ENCODE data around the gene ZNF484.
"Not testable (repeated sequence)": the region's sequence is repeated elsewhere in the genome, so short reads cannot be mapped to it uniquely, and the experiment has no call there.

ZNF484 gene

GRCh38 chr9:92853716-92854115 is 24.1 kb downstream of the ZNF484 start:
- TF ChIP-seq CTCF (IDR thresholded peaks at IDR 0.05; ENCODE audit: low read depth, low read length, missing control alignments) = no peak
- H3K4me3 ChIP-seq (ENCODE audit: low read depth, low read length) = no peak overlapping the region
- DNase-seq (ENCODE audit: low read depth) = no peak
- in situ Hi-C loops (cut with HindIII; ENCODE audit: low sequenced_read_pairs) = no loop called here

GRCh38 chr9:92850898-92851297 is 26.9 kb downstream of the ZNF484 start:
- H3K4me3 ChIP-seq (ENCODE audit: low read depth, low read length) = no peak overlapping the region
- TF ChIP-seq CTCF (IDR thresholded peaks at IDR 0.05; ENCODE audit: low read depth, low read length, missing control alignments) = no peak
- DNase-seq (ENCODE audit: low read depth) = no peak
- in situ Hi-C loops (cut with HindIII; ENCODE audit: low sequenced_read_pairs) = no loop called here

GRCh38 chr9:92848740-92849139 is 29.1 kb downstream of the ZNF484 start:
- in situ Hi-C loops (cut with HindIII; ENCODE audit: low sequenced_read_pairs); H3K4me3 ChIP-seq (ENCODE audit: low read depth, low read length); DNase-seq (ENCODE audit: low read depth): not testable (repeated sequence)

- H3K4me3 ChIP-seq (ENCODE audit: low read depth, low read length) = no peak overlapping the region
- in situ Hi-C loops (cut with HindIII; ENCODE audit: low sequenced_read_pairs) = no loop called here
- no peak for DNase-seq (ENCODE audit: low read depth)
- no peak for TF ChIP-seq CTCF (IDR thresholded peaks at IDR 0.05; ENCODE audit: low read depth, low read length, missing control alignments)
Measured at GRCh38 chr9:92846662-92847145, 31.1 kb downstream of the ZNF484 start.

- H3K4me3 ChIP-seq (ENCODE audit: low read depth, low read length); in situ Hi-C loops (cut with HindIII; ENCODE audit: low sequenced_read_pairs); DNase-seq (ENCODE audit: low read depth): not testable (repeated sequence)
Measured at GRCh38 chr9:92838411-92838810, 39.4 kb downstream of the ZNF484 start.

GRCh38 chr9:92837191-92837590 is 40.6 kb downstream of the ZNF484 start:
- no peak for DNase-seq (ENCODE audit: low read depth)
- in situ Hi-C loops (cut with HindIII; ENCODE audit: low sequenced_read_pairs) = no loop called here
- no peak for TF ChIP-seq CTCF (IDR thresholded peaks at IDR 0.05; ENCODE audit: low read depth, low read length, missing control alignments)
- no peak overlapping the region for H3K4me3 ChIP-seq (ENCODE audit: low read depth, low read length)

- in situ Hi-C loops (cut with HindIII; ENCODE audit: low sequenced_read_pairs) = no loop called here
Measured at GRCh38 chr9:92829420-92829819, 48.4 kb downstream of the ZNF484 start.

GRCh38 chr9:92825065-92825464 is 52.8 kb downstream of the ZNF484 start:
- in situ Hi-C loops (cut with HindIII; ENCODE audit: low sequenced_read_pairs); H3K4me3 ChIP-seq (ENCODE audit: low read depth, low read length); DNase-seq (ENCODE audit: low read depth): not testable (repeated sequence)

More at GRCh38 chr9:92829420-92829819, 48.4 kb downstream of the ZNF484 start:
- no peak overlapping the region for H3K4me3 ChIP-seq (ENCODE audit: low read depth, low read length)
- TF ChIP-seq CTCF (IDR thresholded peaks at IDR 0.05; ENCODE audit: low read depth, low read length, missing control alignments) = no peak
- no peak for DNase-seq (ENCODE audit: low read depth)

All from astrocyte of the cerebellum (primary cell).